GM23248 (cell line): ENCODE data around the gene RCOR2.

ENCODE experiments used
- EZH2 ChIP-seq: fragments of 200-600 bp; sonication (generic); IDR thresholded peaks from 2 replicates; pipeline ENCODE4 v1.6.1; 2018; ENCODE audit warnings: antibody characterized with exemption, mild to moderate bottlenecking; ENCODE audit not compliant: insufficient read depth, poor library complexity, severe bottlenecking
- EZH2phosphoT487 ChIP-seq: fragments of 200-600 bp; sonication (generic); IDR thresholded peaks from 2 replicates; pipeline ENCODE4 v1.6.1; 2018; ENCODE audit warnings: antibody characterized with exemption, moderate library complexity, mild to moderate bottlenecking, low read depth; ENCODE audit not compliant: insufficient read depth

GRCh38 chr11:63910675-63911074 lies 6.3 kb downstream of the RCOR2 start:
- TF ChIP-seq EZH2 (no peak), EZH2phosphoT487 (no peak)
